ENCODE data around the gene ATG16L2.

ATG16L2 gene

DNA sequence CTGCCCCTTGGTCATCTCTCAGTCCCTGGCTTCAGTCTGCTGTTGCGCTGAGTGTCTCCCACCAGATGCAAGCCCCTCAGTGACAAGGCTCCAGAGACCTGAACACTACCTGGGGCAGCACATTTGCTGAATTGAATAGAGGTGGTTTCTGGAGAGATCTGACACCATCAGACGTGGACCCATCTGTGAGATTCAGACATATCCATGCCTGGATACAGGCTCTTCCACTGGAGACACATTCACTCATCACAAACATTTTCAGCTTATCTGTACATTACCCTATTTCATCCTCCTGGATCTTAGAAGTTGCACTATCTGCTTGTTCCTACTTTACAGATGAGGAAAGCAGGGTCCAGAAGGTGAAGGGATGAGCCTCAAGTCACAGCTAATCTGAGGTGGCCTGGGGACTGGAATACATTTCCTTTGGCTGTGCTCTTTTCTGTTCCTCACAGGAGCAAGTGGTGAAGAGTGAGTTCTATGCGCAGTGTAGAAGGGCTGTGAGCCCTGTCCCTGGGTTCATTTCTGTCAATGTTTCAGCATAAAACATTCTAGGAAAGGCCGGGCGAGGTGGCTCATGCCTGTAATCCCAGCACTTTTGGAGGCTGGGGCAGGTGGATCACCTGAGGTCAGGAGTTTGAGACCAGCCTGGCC, 19.0 kb downstream of the ATG16L2 start:
- no peak for TF ChIP-seq CTCF (conservative IDR thresholded peaks at IDR 0.05; ENCODE audit: low read length)
- no peak for DNase-seq (ENCODE audit: low read depth)
- no peak overlapping the region for H3K4me3 ChIP-seq (ENCODE audit: low read length)

GRCh38 chr11:72833811-72834493, 19.7 kb downstream of the ATG16L2 start:
- no peak overlapping the region for H3K4me3 ChIP-seq (ENCODE audit: low read length)
- no peak for TF ChIP-seq CTCF (conservative IDR thresholded peaks at IDR 0.05; ENCODE audit: low read length)
- DNase-seq (ENCODE audit: low read depth), result no peak

DNA sequence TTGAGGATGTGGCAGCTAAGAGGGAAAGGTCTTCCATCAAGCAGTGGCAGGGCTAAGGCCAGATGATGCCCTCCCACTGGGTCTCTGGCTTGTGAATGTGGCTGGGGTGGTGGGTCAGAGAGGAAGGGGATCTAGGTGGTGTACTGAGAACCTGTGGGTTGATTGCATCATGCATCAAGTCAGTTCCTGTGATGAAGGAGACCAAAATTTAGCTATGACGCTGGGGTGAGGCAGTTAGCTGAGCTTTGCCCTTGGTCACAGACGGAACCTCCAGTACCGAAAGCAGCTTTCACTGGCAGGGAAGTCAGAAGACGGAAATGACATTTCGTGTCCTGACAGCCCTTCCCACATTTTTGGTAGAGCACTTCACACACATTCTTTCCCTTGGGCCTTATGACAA, 20.7 kb downstream of the ATG16L2 start:
- DNase-seq (ENCODE audit: low read depth), result no peak
- TF ChIP-seq CTCF (conservative IDR thresholded peaks at IDR 0.05; ENCODE audit: low read length), result no peak
- no peak overlapping the region for H3K4me3 ChIP-seq (ENCODE audit: low read length)

DNA sequence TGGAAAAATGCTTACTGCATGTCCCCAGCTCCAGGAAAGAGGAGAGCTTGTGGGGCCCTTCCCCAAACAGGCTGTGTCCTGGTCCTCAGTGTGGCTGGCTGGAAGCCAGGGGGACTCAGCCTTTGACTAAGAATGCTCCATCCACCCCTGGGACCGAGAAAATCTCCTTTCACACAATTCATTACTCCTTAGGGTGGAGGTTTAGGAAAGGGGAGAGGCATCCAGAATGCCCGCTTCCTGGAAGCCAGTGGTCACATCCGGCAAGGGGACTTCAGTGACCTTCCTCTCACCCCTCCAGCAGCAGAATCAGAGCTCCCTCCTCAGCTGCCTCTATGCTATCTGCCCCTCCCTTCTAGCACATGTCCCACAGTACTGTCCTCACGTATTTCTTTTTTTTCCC, 21.9 kb downstream of the ATG16L2 start:
- no peak for DNase-seq (ENCODE audit: low read depth)
- no peak for TF ChIP-seq CTCF (conservative IDR thresholded peaks at IDR 0.05; ENCODE audit: low read length)
- no peak overlapping the region for H3K4me3 ChIP-seq (ENCODE audit: low read length)

DNA sequence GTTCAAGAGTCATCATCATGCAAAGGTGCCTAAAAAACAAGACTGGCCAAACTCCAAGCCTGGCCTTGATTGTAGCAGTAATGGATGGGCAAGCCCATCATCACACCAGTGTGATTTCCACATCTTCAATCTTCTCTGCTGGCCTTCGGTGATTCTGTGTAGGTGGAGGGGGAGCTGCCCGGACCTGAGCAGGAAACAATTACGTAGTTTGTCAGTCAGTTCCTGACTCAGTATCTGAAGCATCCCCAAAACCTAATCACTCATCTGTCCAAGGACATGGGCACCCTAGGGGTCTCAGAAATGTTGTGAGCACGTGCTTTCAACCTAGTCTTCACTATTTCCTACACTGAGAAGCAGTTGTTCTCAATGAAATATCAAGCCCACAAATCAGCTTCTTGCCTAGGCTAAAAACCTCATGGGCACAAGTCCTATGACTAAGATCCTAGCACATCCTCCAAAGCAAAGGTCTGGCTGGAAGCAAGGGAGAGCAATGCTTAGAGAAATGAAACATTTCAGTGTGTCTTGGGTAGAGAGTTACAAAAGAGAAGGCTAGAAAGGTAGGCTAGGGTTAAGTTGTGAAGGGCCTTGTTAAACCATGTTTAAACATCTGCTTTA, 24.6 kb downstream of the ATG16L2 start:
- TF ChIP-seq CTCF (conservative IDR thresholded peaks at IDR 0.05; ENCODE audit: low read length), result no peak
- no peak for DNase-seq (ENCODE audit: low read depth)
- H3K4me3 ChIP-seq (ENCODE audit: low read length), result no peak overlapping the region

DNA sequence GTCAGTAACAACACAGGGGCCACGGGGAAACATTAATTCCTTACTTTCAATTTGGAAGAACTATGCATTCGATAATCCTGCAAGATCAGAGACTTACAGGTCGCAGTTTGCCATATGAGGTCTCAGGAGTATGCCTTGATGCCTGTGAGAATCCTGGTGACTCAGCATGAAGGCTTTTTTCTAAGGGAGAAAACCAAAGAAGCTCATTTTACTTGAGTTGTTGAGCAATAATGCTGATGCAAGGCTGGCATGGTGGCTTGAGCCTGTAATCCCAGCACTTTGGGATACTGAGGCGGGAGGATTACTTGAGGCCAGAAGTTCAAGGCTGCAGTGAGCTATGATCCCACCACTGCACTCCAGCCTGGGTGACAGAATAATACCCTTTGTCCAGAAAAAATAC, 26.6 kb downstream of the ATG16L2 start:
- DNase-seq (ENCODE audit: low read depth), result peak; percentile 91
- no peak overlapping the region for H3K4me3 ChIP-seq (ENCODE audit: low read length)
- TF ChIP-seq CTCF (conservative IDR thresholded peaks at IDR 0.05; ENCODE audit: low read length), result no peak

GRCh38 chr11:72841397-72841796, 27.2 kb downstream of the ATG16L2 start:
- no peak overlapping the region for H3K4me3 ChIP-seq (ENCODE audit: low read length)
- TF ChIP-seq CTCF (conservative IDR thresholded peaks at IDR 0.05; ENCODE audit: low read length), result no peak
- no peak for DNase-seq (ENCODE audit: low read depth)

Data from AG10803 (cell line).